ENCODE data around the gene CCDC51. TPM values are rescaled to one million over a fixed set of nuclear protein-coding genes. Genes with fewer than 3 reads are reported as not detected.

The CCDC51 gene
- total and polyA plus RNA-seq, 2 experiments from 2014 or later, result 20.8 to 24.1 TPM

DNA sequence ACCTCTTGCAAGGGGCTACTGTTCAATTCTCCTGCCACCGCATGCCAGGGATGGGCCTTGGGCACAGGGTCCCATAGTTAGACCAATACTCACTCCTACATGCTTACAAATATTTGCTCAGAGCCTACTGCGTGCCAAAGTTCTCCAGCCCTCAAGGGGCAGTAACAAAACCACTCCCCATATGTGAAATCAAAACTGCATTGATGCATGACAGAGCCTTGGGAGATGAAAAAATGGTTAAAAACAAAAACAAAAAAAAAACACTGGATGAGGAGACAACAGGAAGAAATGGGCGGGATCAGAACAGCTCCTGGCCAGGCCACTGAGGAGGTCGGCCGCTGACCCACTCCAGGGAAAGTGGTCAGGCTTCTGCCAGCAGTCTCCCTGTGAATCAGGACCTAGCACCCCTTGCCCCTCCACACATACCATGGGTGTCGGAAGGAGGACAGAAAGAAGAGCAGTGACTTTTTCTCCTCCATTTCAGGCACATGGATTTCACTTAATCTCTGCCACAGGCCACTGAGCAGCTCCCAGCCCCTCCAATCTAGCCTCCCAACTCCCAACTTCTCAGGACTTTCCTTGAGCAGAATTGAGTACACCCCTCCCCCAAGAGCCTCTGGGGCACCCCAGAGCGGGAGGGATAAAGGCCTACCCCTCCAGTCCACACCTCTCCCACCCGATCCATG is 12.8 kb downstream of the CCDC51 start:
- H4K20me1 ChIP-seq (replicated peaks; ENCODE audit: insufficient read depth), result peaks cover 24% of the 10 kb centered on the region
- H3K27me3 Mint-ChIP-seq (ENCODE audit: insufficient read depth, low read depth, poor library complexity), result peaks cover 18% of the 10 kb centered on the region
- TF ChIP-seq ZNF114 (CRISPR knock-in tag; IDR thresholded peaks at IDR 0.05) (no peak), POLR2AphosphoS5 (IDR thresholded peaks at IDR 0.05; ENCODE audit: low read depth) (no peak), STAT1 (IDR thresholded peaks at IDR 0.05; ENCODE audit: unreplicated experiment) (no peak), ZNF331 (CRISPR knock-in tag; IDR thresholded peaks at IDR 0.05; ENCODE audit: low read depth) (no peak), EZH2phosphoT487 (IDR thresholded peaks at IDR 0.05; ENCODE audit: unreplicated experiment) (no peak), CREB1 (CRISPR knock-in tag; IDR thresholded peaks at IDR 0.05; ENCODE audit: low read depth) (no peak), JUNB (IDR thresholded peaks at IDR 0.05; ENCODE audit: unreplicated experiment) (no peak), NANOG (IDR thresholded peaks at IDR 0.05; ENCODE audit: borderline replicate concordance) (no peak)
- TF ChIP-seq, protein P1, sequence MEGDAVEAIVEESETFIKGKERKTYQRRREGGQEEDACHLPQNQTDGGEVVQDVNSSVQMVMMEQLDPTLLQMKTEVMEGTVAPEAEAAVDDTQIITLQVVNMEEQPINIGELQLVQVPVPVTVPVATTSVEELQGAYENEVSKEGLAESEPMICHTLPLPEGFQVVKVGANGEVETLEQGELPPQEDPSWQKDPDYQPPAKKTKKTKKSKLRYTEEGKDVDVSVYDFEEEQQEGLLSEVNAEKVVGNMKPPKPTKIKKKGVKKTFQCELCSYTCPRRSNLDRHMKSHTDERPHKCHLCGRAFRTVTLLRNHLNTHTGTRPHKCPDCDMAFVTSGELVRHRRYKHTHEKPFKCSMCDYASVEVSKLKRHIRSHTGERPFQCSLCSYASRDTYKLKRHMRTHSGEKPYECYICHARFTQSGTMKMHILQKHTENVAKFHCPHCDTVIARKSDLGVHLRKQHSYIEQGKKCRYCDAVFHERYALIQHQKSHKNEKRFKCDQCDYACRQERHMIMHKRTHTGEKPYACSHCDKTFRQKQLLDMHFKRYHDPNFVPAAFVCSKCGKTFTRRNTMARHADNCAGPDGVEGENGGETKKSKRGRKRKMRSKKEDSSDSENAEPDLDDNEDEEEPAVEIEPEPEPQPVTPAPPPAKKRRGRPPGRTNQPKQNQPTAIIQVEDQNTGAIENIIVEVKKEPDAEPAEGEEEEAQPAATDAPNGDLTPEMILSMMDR (conservative IDR thresholded peaks at IDR 0.05; ENCODE audit: low read depth in 2 of 2), result no peak
- TF ChIP-seq, protein P2, sequence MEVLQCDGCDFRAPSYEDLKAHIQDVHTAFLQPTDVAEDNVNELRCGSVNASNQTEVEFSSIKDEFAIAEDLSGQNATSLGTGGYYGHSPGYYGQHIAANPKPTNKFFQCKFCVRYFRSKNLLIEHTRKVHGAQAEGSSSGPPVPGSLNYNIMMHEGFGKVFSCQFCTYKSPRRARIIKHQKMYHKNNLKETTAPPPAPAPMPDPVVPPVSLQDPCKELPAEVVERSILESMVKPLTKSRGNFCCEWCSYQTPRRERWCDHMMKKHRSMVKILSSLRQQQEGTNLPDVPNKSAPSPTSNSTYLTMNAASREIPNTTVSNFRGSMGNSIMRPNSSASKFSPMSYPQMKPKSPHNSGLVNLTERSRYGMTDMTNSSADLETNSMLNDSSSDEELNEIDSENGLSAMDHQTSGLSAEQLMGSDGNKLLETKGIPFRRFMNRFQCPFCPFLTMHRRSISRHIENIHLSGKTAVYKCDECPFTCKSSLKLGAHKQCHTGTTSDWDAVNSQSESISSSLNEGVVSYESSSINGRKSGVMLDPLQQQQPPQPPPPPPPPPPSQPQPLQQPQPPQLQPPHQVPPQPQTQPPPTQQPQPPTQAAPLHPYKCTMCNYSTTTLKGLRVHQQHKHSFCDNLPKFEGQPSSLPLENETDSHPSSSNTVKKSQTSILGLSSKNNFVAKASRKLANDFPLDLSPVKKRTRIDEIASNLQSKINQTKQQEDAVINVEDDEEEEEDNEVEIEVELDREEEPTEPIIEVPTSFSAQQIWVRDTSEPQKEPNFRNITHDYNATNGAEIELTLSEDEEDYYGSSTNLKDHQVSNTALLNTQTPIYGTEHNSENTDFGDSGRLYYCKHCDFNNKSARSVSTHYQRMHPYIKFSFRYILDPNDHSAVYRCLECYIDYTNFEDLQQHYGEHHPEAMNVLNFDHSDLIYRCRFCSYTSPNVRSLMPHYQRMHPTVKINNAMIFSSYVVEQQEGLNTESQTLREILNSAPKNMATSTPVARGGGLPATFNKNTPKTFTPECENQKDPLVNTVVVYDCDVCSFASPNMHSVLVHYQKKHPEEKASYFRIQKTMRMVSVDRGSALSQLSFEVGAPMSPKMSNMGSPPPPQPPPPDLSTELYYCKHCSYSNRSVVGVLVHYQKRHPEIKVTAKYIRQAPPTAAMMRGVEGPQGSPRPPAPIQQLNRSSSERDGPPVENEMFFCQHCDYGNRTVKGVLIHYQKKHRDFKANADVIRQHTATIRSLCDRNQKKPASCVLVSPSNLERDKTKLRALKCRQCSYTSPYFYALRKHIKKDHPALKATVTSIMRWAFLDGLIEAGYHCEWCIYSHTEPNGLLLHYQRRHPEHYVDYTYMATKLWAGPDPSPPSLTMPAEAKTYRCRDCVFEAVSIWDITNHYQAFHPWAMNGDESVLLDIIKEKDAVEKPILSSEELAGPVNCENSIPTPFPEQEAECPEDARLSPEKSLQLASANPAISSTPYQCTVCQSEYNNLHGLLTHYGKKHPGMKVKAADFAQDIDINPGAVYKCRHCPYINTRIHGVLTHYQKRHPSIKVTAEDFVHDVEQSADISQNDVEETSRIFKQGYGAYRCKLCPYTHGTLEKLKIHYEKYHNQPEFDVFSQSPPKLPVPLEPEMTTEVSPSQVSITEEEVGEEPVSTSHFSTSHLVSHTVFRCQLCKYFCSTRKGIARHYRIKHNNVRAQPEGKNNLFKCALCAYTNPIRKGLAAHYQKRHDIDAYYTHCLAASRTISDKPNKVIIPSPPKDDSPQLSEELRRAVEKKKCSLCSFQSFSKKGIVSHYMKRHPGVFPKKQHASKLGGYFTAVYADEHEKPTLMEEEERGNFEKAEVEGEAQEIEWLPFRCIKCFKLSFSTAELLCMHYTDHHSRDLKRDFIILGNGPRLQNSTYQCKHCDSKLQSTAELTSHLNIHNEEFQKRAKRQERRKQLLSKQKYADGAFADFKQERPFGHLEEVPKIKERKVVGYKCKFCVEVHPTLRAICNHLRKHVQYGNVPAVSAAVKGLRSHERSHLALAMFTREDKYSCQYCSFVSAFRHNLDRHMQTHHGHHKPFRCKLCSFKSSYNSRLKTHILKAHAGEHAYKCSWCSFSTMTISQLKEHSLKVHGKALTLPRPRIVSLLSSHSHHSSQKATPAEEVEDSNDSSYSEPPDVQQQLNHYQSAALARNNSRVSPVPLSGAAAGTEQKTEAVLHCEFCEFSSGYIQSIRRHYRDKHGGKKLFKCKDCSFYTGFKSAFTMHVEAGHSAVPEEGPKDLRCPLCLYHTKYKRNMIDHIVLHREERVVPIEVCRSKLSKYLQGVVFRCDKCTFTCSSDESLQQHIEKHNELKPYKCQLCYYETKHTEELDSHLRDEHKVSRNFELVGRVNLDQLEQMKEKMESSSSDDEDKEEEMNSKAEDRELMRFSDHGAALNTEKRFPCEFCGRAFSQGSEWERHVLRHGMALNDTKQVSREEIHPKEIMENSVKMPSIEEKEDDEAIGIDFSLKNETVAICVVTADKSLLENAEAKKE (CRISPR knock-in tag; IDR thresholded peaks at IDR 0.05), result no peak
- TF ChIP-seq, protein P3, sequence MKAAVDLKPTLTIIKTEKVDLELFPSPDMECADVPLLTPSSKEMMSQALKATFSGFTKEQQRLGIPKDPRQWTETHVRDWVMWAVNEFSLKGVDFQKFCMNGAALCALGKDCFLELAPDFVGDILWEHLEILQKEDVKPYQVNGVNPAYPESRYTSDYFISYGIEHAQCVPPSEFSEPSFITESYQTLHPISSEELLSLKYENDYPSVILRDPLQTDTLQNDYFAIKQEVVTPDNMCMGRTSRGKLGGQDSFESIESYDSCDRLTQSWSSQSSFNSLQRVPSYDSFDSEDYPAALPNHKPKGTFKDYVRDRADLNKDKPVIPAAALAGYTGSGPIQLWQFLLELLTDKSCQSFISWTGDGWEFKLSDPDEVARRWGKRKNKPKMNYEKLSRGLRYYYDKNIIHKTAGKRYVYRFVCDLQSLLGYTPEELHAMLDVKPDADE (IDR thresholded peaks at IDR 0.05), result no peak
- TF ChIP-seq, protein P4, sequence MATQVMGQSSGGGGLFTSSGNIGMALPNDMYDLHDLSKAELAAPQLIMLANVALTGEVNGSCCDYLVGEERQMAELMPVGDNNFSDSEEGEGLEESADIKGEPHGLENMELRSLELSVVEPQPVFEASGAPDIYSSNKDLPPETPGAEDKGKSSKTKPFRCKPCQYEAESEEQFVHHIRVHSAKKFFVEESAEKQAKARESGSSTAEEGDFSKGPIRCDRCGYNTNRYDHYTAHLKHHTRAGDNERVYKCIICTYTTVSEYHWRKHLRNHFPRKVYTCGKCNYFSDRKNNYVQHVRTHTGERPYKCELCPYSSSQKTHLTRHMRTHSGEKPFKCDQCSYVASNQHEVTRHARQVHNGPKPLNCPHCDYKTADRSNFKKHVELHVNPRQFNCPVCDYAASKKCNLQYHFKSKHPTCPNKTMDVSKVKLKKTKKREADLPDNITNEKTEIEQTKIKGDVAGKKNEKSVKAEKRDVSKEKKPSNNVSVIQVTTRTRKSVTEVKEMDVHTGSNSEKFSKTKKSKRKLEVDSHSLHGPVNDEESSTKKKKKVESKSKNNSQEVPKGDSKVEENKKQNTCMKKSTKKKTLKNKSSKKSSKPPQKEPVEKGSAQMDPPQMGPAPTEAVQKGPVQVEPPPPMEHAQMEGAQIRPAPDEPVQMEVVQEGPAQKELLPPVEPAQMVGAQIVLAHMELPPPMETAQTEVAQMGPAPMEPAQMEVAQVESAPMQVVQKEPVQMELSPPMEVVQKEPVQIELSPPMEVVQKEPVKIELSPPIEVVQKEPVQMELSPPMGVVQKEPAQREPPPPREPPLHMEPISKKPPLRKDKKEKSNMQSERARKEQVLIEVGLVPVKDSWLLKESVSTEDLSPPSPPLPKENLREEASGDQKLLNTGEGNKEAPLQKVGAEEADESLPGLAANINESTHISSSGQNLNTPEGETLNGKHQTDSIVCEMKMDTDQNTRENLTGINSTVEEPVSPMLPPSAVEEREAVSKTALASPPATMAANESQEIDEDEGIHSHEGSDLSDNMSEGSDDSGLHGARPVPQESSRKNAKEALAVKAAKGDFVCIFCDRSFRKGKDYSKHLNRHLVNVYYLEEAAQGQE (IDR thresholded peaks at IDR 0.05; ENCODE audit: unreplicated experiment), result no peak
- DNase-seq (ENCODE audit: low spot score) (no peak), ATAC-seq (no peak)
- peak overlapping the region; percentile 86 for H3K4me3 Mint-ChIP-seq
- H3K9me2 ChIP-seq (ENCODE audit: insufficient read depth), result no peaks in the 10 kb centered on the region
- H3F3A ChIP-seq (replicated peaks; ENCODE audit: low read depth), result peaks cover 15% of the 10 kb centered on the region
- peak overlapping the region; percentile 92; the same call in 1 of the 2 replicates for H3K27ac Mint-ChIP-seq
- peak overlapping the region; percentile 39; the same call in 1 of the 2 replicates for H3K27ac ChIP-seq (ENCODE audit: low read depth)
- H3K4me1 ChIP-seq (ENCODE audit: insufficient read depth), result peaks cover 35% of the 10 kb centered on the region
- peaks cover 5% of the 10 kb centered on the region for H3K36me3 ChIP-seq (ENCODE audit: insufficient read depth)
- peaks cover 57% of the 10 kb centered on the region for H3K4me1 Mint-ChIP-seq
- no peak overlapping the region for H2AFZ ChIP-seq
- peaks cover 66% of the 10 kb centered on the region for H3K79me2 ChIP-seq (replicated peaks; ENCODE audit: insufficient read depth)
- peak overlapping the region; percentile 84; the same call in 1 of the 2 replicates for H3K4me3 ChIP-seq
- no peaks in the 10 kb centered on the region for H3K27me3 ChIP-seq (ENCODE audit: insufficient read depth)
- peaks cover 3% of the 10 kb centered on the region; the same call in 1 of the 3 replicates for H3K9me3 Mint-ChIP-seq
- H3K4me2 ChIP-seq, result peak overlapping the region; percentile 86
- H3K36me3 Mint-ChIP-seq (ENCODE audit: low read depth), result peaks cover 38% of the 10 kb centered on the region

All from GM23338 (cell line).